Measurements from ENCODE around the gene ACOX2. TPM values are rescaled to one million over a fixed set of nuclear protein-coding genes. Genes with fewer than 3 reads are reported as not detected.
A peak's percentile ranks its signal among the peaks of the same experiment; 100 is the strongest.

The ACOX2 gene
- total RNA-seq, 1 experiment from 2014 or later, result 14.4 TPM

DNA sequence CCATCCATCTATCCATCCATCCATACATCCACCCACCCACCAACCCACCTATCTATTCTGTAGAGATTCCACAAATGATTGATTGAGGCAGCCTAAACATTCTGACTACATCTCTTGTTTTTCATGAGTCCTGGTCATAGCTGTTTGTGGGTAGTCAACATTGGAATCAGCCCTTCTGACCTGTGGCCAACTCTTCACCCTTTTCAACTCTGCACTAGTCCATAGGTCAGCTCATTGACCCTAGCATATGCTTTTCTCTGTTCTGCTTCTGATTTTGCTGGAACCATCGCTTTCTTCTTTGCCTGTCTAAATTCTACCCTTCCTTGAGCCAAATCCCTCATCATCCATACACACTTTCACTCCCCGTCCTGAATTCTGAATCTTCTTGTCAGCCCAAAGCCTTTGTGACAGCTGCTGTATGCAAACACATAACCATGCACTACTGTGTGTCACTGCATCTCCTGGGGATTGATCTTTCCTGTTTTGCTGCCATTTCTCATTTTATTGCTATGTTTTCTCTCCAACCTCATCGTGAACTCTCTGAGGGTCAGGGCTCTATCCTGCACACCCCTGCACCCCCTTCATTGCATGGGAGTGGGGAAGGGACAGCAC lies 61.9 kb downstream of the ACOX2 start:
- no peak for DNase-seq (ENCODE audit: unreplicated experiment)
- BruUV-seq (replicated peaks), result no TSS peak
- no peak overlapping the region for H3K27ac Mint-ChIP-seq (ENCODE audit: low read depth, unreplicated experiment)
- peaks cover 13% of the 10 kb centered on the region for H3K4me1 Mint-ChIP-seq (ENCODE audit: insufficient read depth, unreplicated experiment)
- intact Hi-C loops (cut with micrococcal nuclease), result no loop called here
- TF ChIP-seq, protein P1, sequence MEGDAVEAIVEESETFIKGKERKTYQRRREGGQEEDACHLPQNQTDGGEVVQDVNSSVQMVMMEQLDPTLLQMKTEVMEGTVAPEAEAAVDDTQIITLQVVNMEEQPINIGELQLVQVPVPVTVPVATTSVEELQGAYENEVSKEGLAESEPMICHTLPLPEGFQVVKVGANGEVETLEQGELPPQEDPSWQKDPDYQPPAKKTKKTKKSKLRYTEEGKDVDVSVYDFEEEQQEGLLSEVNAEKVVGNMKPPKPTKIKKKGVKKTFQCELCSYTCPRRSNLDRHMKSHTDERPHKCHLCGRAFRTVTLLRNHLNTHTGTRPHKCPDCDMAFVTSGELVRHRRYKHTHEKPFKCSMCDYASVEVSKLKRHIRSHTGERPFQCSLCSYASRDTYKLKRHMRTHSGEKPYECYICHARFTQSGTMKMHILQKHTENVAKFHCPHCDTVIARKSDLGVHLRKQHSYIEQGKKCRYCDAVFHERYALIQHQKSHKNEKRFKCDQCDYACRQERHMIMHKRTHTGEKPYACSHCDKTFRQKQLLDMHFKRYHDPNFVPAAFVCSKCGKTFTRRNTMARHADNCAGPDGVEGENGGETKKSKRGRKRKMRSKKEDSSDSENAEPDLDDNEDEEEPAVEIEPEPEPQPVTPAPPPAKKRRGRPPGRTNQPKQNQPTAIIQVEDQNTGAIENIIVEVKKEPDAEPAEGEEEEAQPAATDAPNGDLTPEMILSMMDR (IDR thresholded peaks at IDR 0.05; ENCODE audit: unreplicated experiment), result no peak
- ChIA-PET CTCF (interaction anchor here (1.9 kb wide), 1 partner anchor 16 kb away, joined by 10 read pairs; the partner anchor contains the start of gene KCTD6), POLR2A (interaction anchor here (1.4 kb wide), 1 partner anchor 12 kb away, joined by 6 read pairs; no protein-coding TSS in a partner anchor)
- no peaks in the 10 kb centered on the region for H3K9me3 Mint-ChIP-seq (ENCODE audit: unreplicated experiment)
- H3K4me3 Mint-ChIP-seq (ENCODE audit: unreplicated experiment), result no peak overlapping the region
- no peaks in the 10 kb centered on the region for H3K36me3 Mint-ChIP-seq (ENCODE audit: insufficient read depth, unreplicated experiment)
- no peaks in the 10 kb centered on the region for H3K27me3 Mint-ChIP-seq (ENCODE audit: insufficient read depth, unreplicated experiment)

DNA sequence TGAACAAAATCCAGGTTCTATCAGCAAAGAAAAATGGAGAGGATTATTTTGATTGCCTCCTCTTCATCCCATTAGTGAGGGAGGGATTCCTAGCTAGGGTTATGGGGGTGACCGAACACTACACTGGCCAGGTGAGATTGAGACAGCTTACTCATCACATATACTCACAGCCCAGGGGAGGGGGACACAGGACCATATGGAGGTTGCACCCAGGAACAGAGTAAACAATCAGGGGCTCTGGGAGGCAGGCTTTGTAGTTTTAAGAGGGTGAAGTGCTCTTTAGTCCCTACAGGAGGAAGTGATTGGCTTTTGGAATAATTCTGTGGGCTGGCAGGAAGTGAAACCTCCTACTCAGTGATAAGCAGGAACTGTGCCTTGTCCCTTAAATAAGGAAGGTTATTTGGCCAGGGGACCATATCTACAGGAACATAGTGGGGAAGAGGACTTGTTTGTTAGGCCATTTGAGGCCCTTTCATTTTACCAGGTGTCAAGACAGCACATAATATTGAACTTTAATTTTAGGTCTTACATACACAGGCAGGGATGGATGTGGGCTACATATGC lies 62.6 kb downstream of the ACOX2 start:
- peaks cover 13% of the 10 kb centered on the region for H3K4me1 Mint-ChIP-seq (ENCODE audit: insufficient read depth, unreplicated experiment)
- TF ChIP-seq, protein P1 (IDR thresholded peaks at IDR 0.05; ENCODE audit: unreplicated experiment), result no peak
- peak overlapping the region; percentile 27 for H3K27ac Mint-ChIP-seq (ENCODE audit: low read depth, unreplicated experiment)
- no TSS peak for BruUV-seq (replicated peaks)
- no peaks in the 10 kb centered on the region for H3K36me3 Mint-ChIP-seq (ENCODE audit: insufficient read depth, unreplicated experiment)
- H3K4me3 Mint-ChIP-seq (ENCODE audit: unreplicated experiment), result no peak overlapping the region
- POLR2A ChIA-PET, result interaction anchor here (1.4 kb wide), 1 partner anchor 12 kb away, joined by 6 read pairs; no protein-coding TSS in a partner anchor
- no peak for DNase-seq (ENCODE audit: unreplicated experiment)
- no peaks in the 10 kb centered on the region for H3K9me3 Mint-ChIP-seq (ENCODE audit: unreplicated experiment)
- CTCF ChIA-PET, result interaction anchor here (6.7 kb wide), 1 partner anchor 18 kb away, joined by 60 read pairs; the partner anchor contains the start of gene KCTD6
- intact Hi-C loops (cut with micrococcal nuclease), result no loop called here
- H3K27me3 Mint-ChIP-seq (ENCODE audit: insufficient read depth, unreplicated experiment), result no peaks in the 10 kb centered on the region

DNA sequence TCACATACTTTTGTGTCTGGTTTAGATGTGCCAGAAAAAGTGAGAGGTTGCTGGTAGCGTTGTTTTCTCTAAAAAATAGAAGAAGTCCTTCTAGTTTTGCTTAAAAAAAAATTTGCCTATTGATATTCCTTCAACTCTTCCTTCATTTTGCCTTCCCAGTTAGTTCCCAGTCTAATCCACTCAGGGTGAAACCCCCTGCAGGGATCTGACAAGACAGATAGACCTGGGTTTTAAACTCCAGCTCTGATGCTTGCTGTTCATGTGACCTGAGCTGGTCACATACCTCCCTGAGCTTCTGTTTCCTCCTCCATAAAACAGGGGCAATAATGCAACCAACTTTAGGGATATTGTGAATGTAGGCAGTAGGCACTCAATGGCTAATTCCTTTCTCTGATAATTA lies 63.7 kb downstream of the ACOX2 start:
- no peaks in the 10 kb centered on the region for H3K9me3 Mint-ChIP-seq (ENCODE audit: unreplicated experiment)
- H3K27me3 Mint-ChIP-seq (ENCODE audit: insufficient read depth, unreplicated experiment), result no peaks in the 10 kb centered on the region
- CTCF ChIA-PET, result interaction anchor here (0.6 to 6.7 kb wide), 6 partner anchors 10 to 387 kb away, joined by 3 to 60 read pairs (median 6); partner anchors contain the start of gene KCTD6
- no peak for DNase-seq (ENCODE audit: unreplicated experiment)
- intact Hi-C loops (cut with micrococcal nuclease), result no loop called here
- no TSS peak for BruUV-seq (replicated peaks)
- no peak overlapping the region for H3K4me3 Mint-ChIP-seq (ENCODE audit: unreplicated experiment)
- no peaks in the 10 kb centered on the region for H3K36me3 Mint-ChIP-seq (ENCODE audit: insufficient read depth, unreplicated experiment)
- H3K27ac Mint-ChIP-seq (ENCODE audit: low read depth, unreplicated experiment), result peak overlapping the region; percentile 82
- TF ChIP-seq, protein P1 (IDR thresholded peaks at IDR 0.05; ENCODE audit: unreplicated experiment), result no peak
- POLR2A ChIA-PET, result interaction anchor here (2.5 to 3.5 kb wide), 2 partner anchors 8 to 14 kb away, joined by 9 to 33 read pairs; no protein-coding TSS in a partner anchor
- peaks cover 13% of the 10 kb centered on the region for H3K4me1 Mint-ChIP-seq (ENCODE audit: insufficient read depth, unreplicated experiment)

Measured in MCF 10A (cell line).